Erythroblast (primary cell): ENCODE data around the gene REG4.

Experiments used
- GATA1 ChIP-seq: IDR thresholded peaks from 2 replicates; pipeline ENCODE4 v1.6.1; 2011; ENCODE audit warnings: low read depth, mild to moderate bottlenecking, control low read depth, low read length, moderate library complexity
- POLR2A ChIP-seq: IDR thresholded peaks from 2 replicates; pipeline ENCODE4 v1.6.1; 2011; ENCODE audit warnings: mild to moderate bottlenecking, low read length

GRCh38 chr1:119827010-119827409 lies 15.8 kb upstream of the REG4 start:
- TF ChIP-seq POLR2A (no peak), GATA1 (no peak)
